ENCODE measurements around the gene NPLOC4.
A peak's percentile ranks its signal among the peaks of the same experiment; 100 is the strongest.

DNA sequence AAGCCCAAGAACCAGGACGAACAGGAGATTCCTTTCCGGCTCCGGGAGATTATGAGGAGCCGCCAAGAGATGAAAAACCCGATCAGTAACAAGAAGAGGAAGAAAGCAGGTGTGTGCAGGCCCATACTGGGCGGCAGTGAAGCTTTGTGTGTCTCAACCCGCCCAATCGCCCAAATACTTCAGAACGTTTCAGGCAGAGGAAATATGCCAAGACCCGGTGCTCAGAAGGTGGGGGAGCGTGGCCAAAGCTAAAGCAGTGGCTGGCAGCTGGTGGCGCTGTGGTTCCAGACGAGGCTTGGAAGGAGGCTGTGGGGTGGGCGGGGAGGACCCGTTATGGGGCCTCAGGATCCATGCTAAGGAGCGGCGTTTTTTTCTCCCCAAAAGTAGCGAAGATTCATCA is 30.8 kb upstream of the NPLOC4 start:
- TF ChIP-seq POLR2AphosphoS5 (IDR thresholded peaks at IDR 0.05; ENCODE audit: low read depth, low read length) (no peak), GATA2 (CRISPR knock-in tag; IDR thresholded peaks at IDR 0.05) (no peak), YY1 (IDR thresholded peaks at IDR 0.05; ENCODE audit: low read depth) (no peak)
- TF ChIP-seq, protein P1, sequence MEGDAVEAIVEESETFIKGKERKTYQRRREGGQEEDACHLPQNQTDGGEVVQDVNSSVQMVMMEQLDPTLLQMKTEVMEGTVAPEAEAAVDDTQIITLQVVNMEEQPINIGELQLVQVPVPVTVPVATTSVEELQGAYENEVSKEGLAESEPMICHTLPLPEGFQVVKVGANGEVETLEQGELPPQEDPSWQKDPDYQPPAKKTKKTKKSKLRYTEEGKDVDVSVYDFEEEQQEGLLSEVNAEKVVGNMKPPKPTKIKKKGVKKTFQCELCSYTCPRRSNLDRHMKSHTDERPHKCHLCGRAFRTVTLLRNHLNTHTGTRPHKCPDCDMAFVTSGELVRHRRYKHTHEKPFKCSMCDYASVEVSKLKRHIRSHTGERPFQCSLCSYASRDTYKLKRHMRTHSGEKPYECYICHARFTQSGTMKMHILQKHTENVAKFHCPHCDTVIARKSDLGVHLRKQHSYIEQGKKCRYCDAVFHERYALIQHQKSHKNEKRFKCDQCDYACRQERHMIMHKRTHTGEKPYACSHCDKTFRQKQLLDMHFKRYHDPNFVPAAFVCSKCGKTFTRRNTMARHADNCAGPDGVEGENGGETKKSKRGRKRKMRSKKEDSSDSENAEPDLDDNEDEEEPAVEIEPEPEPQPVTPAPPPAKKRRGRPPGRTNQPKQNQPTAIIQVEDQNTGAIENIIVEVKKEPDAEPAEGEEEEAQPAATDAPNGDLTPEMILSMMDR (IDR thresholded peaks at IDR 0.05): peak; percentile 21; the same call in 1 of the 2 replicates
- TF ChIP-seq, protein P2, sequence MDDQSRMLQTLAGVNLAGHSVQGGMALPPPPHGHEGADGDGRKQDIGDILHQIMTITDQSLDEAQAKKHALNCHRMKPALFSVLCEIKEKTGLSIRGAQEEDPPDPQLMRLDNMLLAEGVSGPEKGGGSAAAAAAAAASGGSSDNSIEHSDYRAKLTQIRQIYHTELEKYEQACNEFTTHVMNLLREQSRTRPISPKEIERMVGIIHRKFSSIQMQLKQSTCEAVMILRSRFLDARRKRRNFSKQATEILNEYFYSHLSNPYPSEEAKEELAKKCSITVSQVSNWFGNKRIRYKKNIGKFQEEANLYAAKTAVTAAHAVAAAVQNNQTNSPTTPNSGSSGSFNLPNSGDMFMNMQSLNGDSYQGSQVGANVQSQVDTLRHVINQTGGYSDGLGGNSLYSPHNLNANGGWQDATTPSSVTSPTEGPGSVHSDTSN (IDR thresholded peaks at IDR 0.05): no peak

All from SK-N-SH (cell line).